GM21825 (cell line): Measurements from ENCODE around the gene COPS7A.
A peak's percentile ranks its signal among the peaks of the same experiment; 100 is the strongest.

Experiments
- ATAC-seq: cut with Tn5 transposase; IDR thresholded peaks from one replicate; pipeline ENCODE4 v1.9.1; 2021; ENCODE audit warnings: mild to moderate bottlenecking, moderate library complexity; ENCODE audit not compliant: unreplicated experiment

The COPS7A gene

GRCh38 chr12:6723607-6724408 is at the start of gene COPS7A:
Gene COPS7A, plus strand, starts transcription at chr12:6724046. Its CDS starts 611 bp downstream, at chr12:6724657.
- ATAC-seq = peak; percentile 93

GRCh38 chr12:6676962-6677361 is 46.9 kb upstream of the COPS7A start:
- ATAC-seq = no peak

- ATAC-seq = no peak
These were observed 39.2 kb upstream of the COPS7A start for GRCh38 chr12:6684609-6685008.

GRCh38 chr12:6685814-6686213 is 38.0 kb upstream of the COPS7A start:
- no peak for ATAC-seq

GRCh38 chr12:6688543-6688998 is 35.3 kb upstream of the COPS7A start:
- peak; percentile 5 for ATAC-seq

- peak; percentile 76 for ATAC-seq
These were observed 34.6 kb upstream of the COPS7A start, which contains the start of gene ZNF384 for GRCh38 chr12:6688999-6689882. Gene ZNF384, minus strand, starts transcription at chr12:6689375. Its CDS starts 9,855 bp downstream, at chr12:6679520.

- no peak for ATAC-seq
These were observed 32.4 kb upstream of the COPS7A start for GRCh38 chr12:6691473-6691872.

GRCh38 chr12:6692888-6693287 is 31.0 kb upstream of the COPS7A start:
- no peak for ATAC-seq

- ATAC-seq = no peak
These were observed 30.0 kb upstream of the COPS7A start for GRCh38 chr12:6693832-6694355.

- no peak for ATAC-seq
These were observed 29.1 kb upstream of the COPS7A start for GRCh38 chr12:6694701-6695100.

- ATAC-seq = no peak
These were observed 28.4 kb upstream of the COPS7A start for GRCh38 chr12:6695313-6696045.

GRCh38 chr12:6696690-6697583 is 26.9 kb upstream of the COPS7A start:
- no peak for ATAC-seq

GRCh38 chr12:6697584-6698351 is 26.1 kb upstream of the COPS7A start:
- ATAC-seq = no peak

GRCh38 chr12:6698352-6699046 is 25.3 kb upstream of the COPS7A start:
- no peak for ATAC-seq

GRCh38 chr12:6699259-6699988 is 24.4 kb upstream of the COPS7A start:
- ATAC-seq = no peak

- ATAC-seq = no peak
These were observed 23.7 kb upstream of the COPS7A start for GRCh38 chr12:6699989-6700645.

GRCh38 chr12:6700646-6701051 is 23.2 kb upstream of the COPS7A start, which contains the start of gene PIANP:
Gene PIANP, minus strand, starts transcription at chr12:6700815. Its CDS starts 2,754 bp downstream, at chr12:6698061.
- ATAC-seq = no peak
